SHP77 treated with DMSO at 0.1 percent for 48 hours (cell line): Measurements from ENCODE around the gene PDE4B.

ENCODE experiments used
- DNase-seq: peaks from one replicate; lab custom pipeline; 2025; lab: John Stamatoyannopoulos, UW

The PDE4B gene

DNA sequence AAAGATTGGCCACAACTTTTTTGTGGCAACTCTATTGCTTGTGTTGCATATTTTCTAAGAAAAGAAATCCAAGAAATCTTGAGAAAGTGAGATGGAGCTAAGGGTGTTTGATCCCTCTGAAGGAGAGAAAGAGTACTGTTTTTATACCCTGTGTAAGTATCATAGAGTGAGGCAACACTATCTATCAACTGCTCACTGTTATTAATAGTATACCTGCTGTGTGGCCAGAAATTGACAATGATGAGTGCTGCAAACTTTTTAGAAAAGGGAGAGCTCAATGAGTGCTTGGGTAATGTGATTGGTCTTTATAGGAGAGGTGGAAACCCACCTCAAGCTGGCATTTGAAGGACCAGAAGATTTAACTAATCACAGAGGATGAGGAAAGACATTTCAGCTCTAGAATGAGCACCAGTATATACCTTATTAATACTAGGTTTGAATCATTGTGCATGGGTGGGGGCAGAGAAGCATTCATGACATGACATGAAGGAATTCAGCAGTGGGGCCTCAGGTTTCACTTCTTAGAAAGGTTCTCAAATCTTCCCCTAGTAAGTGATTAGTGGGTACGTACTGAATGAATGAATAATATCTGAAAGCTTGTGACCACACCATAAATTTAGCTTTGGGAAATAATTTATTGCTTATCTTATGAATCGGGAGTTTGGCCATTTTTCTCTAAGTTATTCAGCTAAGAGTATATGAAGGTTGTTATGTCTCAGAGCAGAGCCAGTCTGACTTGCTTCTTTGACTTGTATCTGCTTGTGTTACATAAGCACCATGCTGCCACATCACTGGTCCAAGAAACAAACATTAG is 572.1 kb downstream of the PDE4B start:
- no peak for DNase-seq

DNA sequence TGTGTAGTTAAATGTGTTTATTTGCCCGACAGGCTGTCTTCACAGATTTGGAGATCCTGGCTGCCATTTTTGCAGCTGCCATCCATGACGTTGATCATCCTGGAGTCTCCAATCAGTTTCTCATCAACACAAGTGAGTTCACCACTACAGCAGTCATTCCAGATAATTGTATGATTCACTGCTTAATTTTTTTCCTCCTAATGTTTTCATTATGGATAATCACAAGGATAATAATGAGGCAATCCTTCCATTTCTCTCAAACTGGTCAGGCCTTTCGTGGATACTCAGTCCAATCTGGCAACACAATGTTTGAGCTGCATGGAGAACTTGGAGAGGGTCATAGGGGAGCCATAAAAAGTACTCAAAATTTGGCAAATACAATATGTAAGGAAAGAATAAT is 572.9 kb downstream of the PDE4B start:
- no peak for DNase-seq

DNA sequence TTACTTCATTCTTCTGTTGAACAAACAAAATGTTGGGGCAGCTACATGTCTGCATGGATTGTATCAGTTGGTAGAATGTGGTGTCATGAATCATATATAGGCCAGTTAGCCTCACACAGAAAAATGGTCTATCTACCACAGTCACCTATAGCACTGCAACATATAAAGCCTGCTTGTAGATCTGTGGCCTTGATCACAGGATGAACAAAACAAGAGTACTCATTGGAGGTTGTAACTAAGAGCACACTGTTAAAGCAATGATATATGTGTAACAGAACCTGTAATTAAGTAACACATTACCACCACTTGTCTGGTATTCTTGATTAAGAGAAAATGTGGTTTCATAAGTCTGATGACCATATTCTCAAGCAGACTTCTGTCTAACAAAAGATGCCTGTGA is 573.9 kb downstream of the PDE4B start:
- no peak for DNase-seq

DNA sequence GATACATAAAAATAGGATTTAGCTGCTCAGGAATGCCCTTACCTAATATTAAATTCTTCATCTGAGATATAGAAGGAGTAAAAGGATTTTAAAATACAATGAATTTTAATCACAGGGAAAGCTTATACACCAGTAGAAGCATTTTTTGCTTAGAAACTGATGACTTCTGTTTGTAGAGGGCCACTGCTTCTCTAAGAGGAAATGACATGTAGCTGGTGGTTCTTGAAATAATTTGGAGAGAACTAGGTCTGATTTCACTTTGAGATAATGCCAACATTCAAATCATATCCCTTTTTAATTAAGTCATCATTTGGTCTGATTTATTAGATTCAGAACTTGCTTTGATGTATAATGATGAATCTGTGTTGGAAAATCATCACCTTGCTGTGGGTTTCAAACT is 574.7 kb downstream of the PDE4B start:
- DNase-seq: no peak

DNA sequence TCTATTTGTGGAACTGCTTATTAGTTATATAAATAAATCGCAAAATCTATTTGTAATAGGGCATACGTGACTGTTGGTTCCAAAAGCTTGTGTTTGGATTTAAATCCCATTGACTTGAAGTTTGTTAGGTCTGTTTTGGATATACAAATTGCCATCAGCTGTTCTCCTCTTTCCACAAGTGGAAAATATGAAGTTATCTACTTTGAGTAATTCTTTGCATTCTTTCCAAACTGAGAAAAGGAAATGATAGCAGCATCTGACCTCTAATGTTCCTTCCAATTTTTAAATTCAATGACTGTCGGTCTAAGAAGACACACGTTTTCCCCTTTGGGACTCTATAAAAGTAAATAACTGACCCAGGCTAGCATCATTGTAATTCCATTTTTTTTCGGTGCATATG is 575.6 kb downstream of the PDE4B start:
- no peak for DNase-seq

DNA sequence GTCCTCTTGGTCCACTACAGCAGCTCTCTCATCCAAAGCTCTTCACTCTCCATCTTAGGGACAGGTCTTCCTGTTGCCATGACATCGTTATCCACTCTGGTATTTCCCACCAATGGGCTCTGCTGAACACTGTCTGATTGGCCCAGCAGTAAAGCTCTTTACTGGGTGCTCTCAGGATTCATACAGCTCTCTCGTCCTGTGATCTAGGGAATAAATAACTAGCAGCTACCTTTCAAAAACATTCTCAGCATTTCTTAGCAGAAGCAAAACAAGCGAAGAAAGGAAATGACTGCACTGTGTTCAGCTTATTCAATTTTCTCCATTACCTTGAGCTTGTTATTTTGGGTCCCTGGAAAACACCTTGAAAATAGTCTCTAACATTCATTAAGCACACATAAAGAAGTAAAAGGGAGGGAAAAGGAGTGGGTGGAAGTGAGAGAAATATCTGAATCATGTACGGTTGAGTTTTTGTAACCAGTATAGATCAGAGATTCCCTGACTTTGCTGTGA is 577.8 kb downstream of the PDE4B start:
- no peak for DNase-seq

DNA sequence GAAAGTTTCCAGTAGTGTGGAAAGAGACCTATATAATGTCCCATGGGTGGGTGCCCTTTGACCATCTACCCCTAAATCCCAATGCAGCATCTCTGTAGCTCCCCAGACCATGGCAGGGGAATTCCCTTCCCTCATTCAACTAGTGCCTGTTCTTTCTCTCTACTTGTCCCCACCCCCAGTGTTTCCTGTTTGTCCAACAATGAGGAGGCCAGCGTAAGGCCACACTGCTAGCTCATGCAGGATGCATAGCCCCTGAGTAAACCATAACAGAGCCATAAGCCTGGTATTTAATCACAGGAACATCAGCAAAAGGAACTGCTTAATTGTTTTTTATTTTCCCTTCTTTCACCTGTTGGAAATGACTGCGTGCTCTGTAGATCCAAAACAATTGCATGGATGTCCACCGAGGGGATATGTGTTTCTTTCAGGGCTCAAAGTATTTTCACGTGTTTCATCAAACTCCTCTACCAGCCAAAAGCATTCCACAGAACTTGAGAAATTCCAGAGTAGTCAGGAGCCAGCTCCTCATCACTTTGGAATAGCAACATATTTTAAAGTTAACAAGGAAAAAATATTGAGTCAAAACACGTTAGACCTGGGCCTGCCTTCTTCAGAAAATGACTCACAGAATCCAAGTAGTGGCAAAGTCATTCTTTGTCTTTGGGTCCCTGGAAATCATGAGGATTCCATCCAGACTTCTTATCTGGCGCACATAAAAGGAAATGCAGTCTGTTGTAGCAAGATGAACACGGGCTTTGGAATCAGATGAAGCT is 578.7 kb downstream of the PDE4B start:
- DNase-seq: no peak

DNA sequence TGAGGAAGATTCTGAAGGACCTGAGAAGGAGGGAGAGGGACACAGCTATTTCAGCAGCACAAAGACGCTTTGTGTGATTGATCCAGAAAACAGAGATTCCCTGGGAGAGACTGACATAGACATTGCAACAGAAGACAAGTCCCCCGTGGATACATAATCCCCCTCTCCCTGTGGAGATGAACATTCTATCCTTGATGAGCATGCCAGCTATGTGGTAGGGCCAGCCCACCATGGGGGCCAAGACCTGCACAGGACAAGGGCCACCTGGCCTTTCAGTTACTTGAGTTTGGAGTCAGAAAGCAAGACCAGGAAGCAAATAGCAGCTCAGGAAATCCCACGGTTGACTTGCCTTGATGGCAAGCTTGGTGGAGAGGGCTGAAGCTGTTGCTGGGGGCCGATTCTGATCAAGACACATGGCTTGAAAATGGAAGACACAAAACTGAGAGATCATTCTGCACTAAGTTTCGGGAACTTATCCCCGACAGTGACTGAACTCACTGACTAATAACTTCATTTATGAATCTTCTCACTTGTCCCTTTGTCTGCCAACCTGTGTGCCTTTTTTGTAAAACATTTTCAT is 579.9 kb downstream of the PDE4B start:
- DNase-seq: no peak

DNA sequence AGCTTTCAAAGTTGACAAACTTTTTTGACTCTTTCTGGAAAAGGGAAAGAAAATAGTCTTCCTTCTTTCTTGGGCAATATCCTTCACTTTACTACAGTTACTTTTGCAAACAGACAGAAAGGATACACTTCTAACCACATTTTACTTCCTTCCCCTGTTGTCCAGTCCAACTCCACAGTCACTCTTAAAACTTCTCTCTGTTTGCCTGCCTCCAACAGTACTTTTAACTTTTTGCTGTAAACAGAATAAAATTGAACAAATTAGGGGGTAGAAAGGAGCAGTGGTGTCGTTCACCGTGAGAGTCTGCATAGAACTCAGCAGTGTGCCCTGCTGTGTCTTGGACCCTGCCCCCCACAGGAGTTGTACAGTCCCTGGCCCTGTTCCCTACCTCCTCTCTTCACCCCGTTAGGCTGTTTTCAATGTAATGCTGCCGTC is 580.5 kb downstream of the PDE4B start:
- no peak for DNase-seq

DNA sequence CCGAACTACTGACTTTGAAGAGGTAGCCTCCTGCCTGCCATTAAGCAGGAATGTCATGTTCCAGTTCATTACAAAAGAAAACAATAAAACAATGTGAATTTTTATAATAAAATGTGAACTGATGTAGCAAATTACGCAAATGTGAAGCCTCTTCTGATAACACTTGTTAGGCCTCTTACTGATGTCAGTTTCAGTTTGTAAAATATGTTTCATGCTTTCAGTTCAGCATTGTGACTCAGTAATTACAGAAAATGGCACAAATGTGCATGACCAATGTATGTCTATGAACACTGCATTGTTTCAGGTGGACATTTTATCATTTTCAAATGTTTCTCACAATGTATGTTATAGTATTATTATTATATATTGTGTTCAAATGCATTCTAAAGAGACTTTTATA is 581.5 kb downstream of the PDE4B start:
- DNase-seq: no peak

DNA sequence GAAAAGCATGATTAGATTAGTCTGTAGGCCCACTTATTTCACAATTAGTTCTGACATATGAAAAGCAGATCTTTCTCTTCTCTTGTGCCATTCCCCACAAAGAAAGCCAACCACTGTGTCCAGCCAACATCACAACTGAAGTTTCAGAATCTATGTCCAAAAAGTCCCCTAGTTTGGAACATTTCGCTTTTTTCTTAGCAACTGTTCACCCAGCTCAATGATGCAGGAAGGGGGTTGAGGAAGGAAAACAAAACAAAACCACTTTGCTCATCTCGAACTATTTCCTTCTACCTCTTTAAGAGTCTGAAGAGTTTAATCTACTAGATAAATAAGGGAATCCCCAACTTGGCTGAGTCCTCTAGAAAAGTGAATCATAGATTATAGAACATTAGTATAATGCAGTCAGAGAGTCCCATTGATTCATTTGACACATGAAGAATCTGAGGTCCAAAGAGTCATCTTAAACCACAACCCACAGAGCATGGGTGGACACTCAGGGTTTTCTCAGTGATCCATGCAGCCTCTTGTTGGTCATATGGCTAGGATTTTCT is 581.9 kb downstream of the PDE4B start:
- no peak for DNase-seq

DNA sequence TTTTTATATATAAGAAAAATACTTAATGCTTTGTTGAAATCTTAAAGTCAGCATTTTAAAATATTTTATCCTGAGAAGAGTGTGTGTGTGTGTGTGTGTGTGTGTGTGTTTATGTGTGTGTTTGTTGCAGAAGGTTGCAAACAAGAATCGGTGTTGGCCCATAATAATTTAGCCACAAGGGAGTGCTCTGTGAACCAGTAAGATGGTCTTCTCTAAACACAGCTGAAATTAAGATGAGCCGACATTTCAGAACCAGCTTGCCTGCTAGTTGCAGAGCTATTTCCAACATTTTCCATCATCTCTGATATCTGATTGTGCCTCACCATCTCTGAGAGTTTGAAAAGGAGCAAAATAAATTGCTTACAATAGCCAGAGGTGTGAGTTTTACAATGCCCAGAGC is 582.4 kb downstream of the PDE4B start:
- DNase-seq: no peak

DNA sequence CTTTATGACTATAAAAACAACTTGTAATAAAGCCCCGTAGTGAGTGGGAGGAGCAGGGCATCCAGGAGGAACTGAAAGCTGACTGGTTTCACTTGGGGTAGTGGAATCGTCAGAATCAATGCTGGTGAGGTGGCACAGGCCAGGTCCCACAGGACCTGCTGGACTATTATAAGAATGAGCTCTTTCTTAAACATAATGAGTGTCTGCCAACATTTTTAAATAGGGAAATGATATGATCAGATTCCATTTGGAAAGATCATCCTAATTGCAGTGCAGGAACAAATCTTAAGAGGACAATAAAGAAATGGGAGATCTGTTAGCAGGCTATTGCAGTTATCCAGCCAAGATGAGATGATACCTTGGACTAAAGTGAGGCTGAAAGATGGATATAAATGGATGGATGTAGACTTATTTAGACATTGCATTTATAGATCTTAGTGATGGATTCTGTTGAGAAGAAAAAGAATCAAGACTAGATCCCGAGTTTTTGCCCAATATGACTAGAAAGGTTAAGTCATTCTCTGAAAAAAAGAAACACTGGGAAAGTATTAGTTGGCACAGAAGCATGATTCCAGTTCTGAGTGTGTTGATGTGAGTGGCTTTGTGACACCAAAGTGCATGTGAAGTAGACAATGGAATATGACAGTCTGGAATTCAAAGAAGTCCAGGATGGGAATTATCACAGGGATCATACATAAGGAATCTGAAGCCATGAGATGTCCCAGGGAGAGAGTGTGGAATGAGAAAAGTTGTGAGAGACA is 587.9 kb downstream of the PDE4B start:
- DNase-seq: no peak

DNA sequence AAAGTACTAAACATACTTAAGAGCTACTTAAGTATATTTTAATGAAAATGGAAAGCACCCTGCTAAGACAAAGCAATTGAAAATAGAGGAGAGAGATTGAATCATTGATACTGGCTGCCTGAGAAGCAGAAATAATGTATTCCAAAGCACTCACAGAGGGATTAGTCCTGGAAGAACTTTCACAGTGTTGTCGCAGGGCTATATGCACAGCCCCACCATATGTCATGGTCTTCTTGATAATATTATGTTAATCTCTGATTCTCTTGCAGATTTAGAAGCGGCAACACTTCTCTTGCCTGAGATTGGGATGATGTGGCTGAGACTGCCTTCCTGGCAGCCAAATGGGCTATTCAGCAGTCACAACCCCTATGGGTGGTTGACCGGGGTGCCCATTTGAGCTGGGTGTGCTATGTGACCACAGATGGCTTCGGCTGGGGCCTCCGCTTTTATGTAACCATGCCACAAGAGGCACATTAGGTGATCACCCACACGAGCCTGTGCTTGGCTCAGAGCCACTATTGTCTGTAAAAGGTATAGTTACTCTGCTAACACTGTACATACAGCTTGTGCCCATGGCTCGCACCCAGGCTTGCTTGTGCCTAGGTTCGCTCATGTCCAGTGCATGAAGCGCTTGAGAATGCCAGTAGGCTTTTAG is 589.1 kb downstream of the PDE4B start:
- no peak for DNase-seq

DNA sequence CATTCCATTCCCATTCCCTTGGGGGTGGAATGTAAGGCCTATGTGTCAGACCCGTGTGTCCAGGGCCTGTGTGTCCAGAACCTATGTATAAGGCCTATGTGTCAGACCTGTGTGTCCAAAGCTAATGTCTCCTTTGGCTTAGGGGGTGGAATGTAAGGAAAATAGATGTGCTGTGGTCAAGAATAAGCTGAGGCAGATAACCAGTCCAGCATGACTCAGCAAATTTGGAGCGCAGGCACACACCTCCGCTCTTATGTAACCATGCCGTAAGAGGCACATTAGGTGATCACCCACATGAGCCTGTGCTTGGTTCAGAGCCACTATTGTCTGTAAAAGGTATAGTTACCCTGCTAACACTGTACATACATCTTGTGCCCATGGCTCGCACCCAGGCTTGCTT is 590.5 kb downstream of the PDE4B start:
- DNase-seq: no peak

DNA sequence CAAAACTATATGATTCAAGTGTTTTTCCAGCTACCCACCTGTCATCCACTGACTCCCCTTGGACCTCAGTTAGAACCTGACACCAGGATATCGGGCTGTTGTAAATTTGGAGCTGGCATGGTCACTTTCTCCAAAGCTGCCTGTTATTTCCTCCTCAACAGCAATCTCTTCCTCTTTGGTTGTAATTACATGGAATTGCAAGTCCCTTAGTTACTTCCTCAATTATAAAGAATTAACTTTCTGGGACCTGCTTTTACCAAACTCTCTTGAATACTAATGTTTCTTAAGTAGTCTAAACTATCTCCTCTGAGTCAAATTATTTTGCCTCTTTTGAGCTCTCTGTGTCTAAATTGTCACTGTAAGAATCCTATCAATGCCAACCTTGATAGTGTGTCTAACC is 590.9 kb downstream of the PDE4B start:
- DNase-seq: no peak

DNA sequence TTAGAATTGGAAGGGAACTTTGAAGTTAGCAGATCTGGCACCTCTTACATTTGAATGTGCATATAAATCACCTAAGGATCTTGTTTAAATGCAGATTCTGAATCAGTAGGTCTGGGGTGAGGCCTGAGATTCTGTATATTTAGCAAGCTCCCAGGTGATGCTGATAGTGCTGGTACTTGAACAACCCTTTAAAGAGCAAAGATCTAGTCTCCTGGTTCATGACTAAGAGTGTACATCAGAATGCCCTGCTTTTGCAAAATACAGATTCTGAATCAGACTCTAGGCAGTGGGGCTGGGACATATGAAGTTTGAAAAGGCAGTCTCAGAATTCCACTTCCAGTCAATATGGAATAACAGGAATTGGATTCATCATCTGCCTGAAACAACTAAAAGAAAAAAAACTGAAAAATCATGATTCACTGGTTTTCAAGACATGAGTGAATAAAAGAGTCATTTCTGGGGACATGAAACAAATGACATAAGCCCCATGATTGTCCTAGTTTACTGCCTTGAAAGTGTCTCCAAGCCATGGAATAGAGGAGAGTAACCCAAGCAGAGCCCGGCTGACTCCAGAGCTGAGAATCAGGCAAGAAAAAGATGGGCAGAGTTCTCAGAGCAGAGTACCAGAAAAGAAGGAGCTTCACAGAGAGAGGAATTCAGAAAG is 591.7 kb downstream of the PDE4B start:
- no peak for DNase-seq

DNA sequence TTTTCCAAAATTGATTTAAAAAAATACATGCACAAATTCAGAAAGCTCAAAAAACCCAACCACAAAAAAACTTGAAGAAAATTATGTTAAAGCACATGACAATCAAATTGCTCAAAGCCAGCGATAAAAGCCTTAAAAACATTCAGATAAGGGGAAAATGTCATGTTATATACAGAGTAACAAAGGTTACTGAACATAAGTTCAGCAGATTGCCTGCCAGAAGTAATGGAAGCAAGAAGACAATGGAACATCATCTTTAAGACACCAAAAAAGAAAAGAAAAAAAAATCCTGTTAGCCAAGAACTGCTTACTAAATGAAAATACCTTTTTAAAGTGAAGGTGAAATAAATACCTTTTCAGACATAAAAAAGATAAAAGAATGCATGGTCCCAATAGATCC is 594.0 kb downstream of the PDE4B start:
- no peak for DNase-seq

DNA sequence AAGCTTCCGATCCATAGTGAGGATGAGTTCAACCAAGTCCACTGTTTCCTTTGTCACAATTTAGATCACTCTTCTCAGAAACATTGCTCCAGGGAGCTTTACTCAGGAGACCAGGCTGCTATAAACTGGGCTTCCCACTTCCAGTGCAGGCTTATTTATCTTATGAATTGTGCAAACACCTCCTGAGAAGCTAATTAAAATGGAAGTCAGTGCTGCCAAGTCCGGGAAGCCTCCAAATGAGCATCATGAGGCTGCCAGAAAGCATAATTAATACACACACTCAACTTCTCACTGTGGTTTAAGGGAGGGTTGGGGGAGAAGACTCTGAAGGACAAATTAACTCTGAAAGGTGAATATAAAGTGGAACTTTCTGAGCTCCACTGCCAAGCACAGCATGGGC is 596.2 kb downstream of the PDE4B start:
- no peak for DNase-seq

DNA sequence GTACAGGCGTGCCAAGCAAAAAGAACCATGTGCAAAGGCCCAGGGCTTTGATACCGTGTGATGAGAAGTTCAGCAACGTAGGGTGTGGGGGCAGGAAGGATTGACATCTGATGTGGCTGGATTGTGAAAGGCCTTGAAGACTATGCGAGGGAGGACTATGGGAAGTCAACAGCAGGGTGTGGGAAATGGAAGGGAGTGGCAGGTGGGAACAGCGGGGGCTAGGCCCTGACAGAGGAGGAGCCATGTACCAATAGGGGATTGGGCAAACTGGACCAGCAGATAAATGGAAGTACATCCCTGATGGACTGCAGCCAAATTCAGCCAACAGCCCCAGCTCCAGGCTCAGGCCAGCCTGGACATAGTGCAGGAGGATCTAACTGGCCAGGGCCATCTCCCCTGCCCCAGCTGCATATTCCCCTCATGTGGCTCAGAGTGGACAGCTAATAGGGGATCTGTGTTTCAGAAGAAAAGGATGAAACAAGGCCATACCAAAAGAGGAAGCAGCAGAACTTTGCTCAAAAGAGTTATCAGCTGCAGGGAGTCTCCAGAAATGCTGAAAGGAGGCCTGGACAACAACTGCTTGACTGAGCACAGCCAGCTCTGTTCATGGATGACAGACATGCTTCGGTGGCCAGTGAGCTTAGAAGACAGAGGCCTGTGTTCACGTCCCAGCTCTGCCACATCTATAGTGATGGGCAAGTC is 601.0 kb downstream of the PDE4B start:
- no peak for DNase-seq
